Fibroblast of pulmonary artery (primary cell): ENCODE data around the gene ADAMTS3.

ENCODE experiments used
- DNase-seq: peaks from one replicate; pipeline ENCODE4 v3.0.0-alpha.2; 2010; ENCODE audit warnings: low read depth
- H3K4me3 ChIP-seq: replicated peaks from 2 replicates; pipeline ENCODE4 v1.5.1; 2011; ENCODE audit warnings: low read depth, mild to moderate bottlenecking, control low read depth, low read length, moderate library complexity
- TF ChIP-seq, protein P1 (sequence below): IDR thresholded peaks from 2 replicates; pipeline ENCODE4 v1.5.1; 2011; ENCODE audit warnings: mild to moderate bottlenecking, control low read depth, low read length, inconsistent platforms; ENCODE audit errors: missing control alignments

The ADAMTS3 gene

DNA sequence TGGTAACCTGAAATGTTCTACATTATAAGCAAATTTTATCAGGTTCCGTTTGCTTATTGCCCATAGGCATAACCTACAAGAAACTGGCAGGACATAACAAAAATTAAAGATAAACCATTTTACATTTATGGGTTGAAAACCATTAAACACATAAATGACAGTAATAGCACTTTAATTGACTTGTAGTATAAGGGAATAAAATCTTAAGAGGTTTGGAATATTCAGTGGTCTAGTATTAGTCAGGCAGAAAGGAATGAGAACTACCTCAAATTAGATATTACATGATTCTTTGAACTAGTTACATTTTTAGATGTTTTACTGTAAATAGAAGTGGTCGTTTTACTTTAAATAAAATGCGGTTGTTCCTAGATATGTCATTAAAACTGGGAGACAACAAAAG is 111.9 kb downstream of the ADAMTS3 start:
- DNase-seq, result no peak
- TF ChIP-seq, protein P1, sequence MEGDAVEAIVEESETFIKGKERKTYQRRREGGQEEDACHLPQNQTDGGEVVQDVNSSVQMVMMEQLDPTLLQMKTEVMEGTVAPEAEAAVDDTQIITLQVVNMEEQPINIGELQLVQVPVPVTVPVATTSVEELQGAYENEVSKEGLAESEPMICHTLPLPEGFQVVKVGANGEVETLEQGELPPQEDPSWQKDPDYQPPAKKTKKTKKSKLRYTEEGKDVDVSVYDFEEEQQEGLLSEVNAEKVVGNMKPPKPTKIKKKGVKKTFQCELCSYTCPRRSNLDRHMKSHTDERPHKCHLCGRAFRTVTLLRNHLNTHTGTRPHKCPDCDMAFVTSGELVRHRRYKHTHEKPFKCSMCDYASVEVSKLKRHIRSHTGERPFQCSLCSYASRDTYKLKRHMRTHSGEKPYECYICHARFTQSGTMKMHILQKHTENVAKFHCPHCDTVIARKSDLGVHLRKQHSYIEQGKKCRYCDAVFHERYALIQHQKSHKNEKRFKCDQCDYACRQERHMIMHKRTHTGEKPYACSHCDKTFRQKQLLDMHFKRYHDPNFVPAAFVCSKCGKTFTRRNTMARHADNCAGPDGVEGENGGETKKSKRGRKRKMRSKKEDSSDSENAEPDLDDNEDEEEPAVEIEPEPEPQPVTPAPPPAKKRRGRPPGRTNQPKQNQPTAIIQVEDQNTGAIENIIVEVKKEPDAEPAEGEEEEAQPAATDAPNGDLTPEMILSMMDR, result no peak
- no peak overlapping the region for H3K4me3 ChIP-seq

DNA sequence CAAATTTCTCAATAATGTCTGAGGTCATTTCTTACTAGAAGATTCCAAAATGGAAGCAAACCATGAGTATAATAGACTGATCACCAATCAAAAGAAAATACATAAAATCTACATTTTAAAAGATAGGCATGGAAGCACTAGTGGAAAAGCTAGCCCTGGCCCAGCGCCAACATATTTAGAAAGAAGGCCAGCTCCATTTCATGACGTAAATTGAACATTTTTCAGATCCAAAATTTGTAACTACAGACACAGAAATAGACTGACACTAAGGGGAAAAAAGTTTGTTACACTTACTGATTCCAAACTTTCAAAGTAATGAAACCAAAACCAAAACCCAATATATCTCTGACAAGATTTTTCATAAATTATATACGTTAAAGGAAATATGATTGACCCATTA is 117.7 kb downstream of the ADAMTS3 start:
- no peak overlapping the region for H3K4me3 ChIP-seq
- TF ChIP-seq, protein P1, result no peak
- peak; percentile 35 for DNase-seq

DNA sequence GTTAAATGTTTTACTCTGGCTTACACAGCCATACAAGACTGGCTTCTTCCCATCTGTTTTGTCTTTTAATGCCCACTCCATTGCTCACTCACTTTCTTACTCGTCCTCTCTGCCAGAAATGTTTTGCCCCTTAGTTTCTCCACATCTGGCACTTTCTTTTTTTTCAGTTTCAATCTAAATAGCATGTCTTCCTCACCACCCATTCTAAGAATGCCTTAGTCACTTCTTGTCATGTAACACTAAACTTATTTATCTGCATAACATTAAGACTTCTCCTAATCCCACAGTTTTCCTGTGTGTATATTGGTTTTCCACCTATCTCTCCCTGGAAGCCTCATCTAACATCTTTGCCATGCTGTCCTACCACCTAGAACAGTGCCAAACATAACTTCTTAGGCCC is 119.3 kb downstream of the ADAMTS3 start:
- no peak overlapping the region for H3K4me3 ChIP-seq
- TF ChIP-seq, protein P1, result no peak
- no peak for DNase-seq

DNA sequence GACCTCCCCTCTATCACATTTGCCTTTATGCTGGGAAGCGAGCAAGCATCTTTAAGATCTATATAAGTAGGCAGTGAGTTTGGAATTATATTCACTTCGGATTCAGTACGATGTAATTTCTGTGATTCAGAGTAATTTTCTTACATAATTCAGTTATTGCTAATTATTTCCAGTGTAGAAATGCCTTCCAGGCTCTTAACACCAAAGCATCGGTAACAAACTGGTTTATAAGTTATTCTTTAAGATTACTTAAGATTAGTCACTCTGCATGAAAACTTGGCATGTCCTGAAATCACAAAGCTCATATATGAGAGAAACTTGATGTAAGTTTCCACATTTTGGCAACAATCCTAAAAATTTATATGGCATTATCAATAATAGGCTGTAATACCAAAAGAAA is 120.8 kb downstream of the ADAMTS3 start:
- H3K4me3 ChIP-seq, result no peak overlapping the region
- TF ChIP-seq, protein P1, result no peak
- no peak for DNase-seq

DNA sequence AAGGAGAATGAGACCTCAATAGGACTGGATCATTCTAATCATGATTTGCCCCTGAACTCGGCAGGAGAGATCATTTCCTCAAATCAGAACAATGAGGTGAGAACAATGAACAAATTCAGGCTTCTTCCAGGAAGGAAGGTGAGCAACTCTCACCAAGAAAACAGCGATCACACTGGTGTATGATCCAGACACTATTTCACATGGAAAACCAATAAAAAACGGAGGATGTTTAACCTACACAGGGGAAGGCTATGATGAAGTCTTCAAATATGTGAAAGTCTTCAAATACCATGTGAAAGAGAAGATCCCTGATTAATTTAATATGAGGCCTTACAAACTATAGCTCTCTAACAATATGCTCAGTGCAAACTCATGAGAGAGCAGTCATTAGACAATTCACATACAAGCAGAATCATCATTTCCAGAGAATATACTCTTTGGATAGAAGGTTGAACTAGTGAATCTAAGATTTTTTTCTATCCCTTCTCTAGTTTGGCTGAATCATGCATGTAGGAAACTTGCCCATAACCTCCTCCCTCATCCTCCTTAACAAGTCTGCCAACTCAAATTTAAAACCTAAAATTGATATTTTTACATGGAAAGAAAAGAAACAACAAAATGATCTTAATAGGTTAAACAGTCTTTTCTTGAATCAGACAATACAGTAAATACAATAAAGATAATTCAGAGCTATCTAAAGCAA is 122.5 kb downstream of the ADAMTS3 start:
- TF ChIP-seq, protein P1, result no peak
- H3K4me3 ChIP-seq, result no peak overlapping the region
- peak; percentile 23 for DNase-seq

DNA sequence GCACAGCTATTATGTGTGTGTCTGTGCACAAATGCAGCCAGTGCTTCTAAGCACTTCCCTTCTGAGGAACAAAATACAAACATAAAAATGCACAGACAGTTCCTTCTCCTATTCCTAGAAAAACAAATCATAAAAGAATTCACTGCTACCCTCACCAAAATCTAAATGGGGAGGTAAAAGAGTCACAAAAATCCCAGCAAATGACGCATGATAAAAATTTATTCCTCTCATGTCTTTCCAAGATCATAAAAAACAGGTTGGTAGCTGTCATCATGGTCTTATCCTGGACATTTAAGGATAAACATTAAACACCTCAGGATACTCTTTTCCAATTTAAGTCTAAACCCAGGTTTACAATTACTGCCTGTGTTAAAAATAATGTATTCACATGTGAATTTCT is 124.9 kb downstream of the ADAMTS3 start:
- no peak overlapping the region for H3K4me3 ChIP-seq
- DNase-seq, result no peak
- TF ChIP-seq, protein P1, result no peak

DNA sequence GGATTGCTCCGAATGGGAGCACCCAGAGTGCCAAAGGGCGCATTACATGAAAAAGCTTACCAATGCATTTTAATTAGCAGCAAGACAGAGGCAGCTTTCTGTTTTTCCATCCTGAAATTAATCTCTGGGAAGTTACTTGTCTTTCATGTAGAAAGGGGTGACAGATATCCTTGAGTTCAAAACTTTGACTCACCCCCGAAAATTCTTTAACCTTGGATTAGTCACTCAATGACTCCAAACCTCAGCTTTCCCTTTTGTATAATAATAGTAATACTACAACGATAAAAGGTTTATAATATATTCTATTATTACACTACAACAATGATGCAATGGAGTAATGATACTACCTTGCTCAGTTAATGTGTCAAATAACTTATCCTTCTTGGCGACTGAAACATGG is 126.3 kb downstream of the ADAMTS3 start:
- H3K4me3 ChIP-seq, result no peak overlapping the region
- TF ChIP-seq, protein P1, result no peak
- DNase-seq, result no peak
